GM19397 (cell line): Measurements from ENCODE around the gene A4GNT.
"Not testable (repeated sequence)": the region's sequence is repeated elsewhere in the genome, so short reads cannot be mapped to it uniquely, and the experiment has no call there.

Source experiments
- ATAC-seq: cut with Tn5 transposase; IDR thresholded peaks from one replicate; pipeline ENCODE4 v1.9.1; 2021; ENCODE audit warnings: mild to moderate bottlenecking, moderate library complexity; ENCODE audit not compliant: unreplicated experiment

Gene A4GNT

GRCh38 chr3:138119423-138119766, 12.8 kb downstream of the A4GNT start:
- no peak for ATAC-seq

- ATAC-seq, result no peak
Observed at GRCh38 chr3:138118612-138119422, 13.4 kb downstream of the A4GNT start.

GRCh38 chr3:138114988-138115971, 16.9 kb downstream of the A4GNT start, which contains the start of gene DZIP1L:
TSS of gene DZIP1L (minus strand) at chr3:138115608. CDS start at chr3:138103971, 11,637 bp downstream.
- peak; percentile 78 for ATAC-seq

GRCh38 chr3:138114431-138114918, 17.7 kb downstream of the A4GNT start:
- ATAC-seq, result no peak

GRCh38 chr3:138113326-138113725, 18.9 kb downstream of the A4GNT start:
- no peak for ATAC-seq

GRCh38 chr3:138112362-138112761, 19.8 kb downstream of the A4GNT start:
- no peak for ATAC-seq

GRCh38 chr3:138105598-138105997, 26.6 kb downstream of the A4GNT start:
- ATAC-seq, result no peak

- ATAC-seq, result no peak
Observed at GRCh38 chr3:138103466-138103865, 28.7 kb downstream of the A4GNT start.

GRCh38 chr3:138101351-138101940, 30.7 kb downstream of the A4GNT start:
- ATAC-seq, result not testable (repeated sequence)

GRCh38 chr3:138099417-138099816, 32.8 kb downstream of the A4GNT start:
- ATAC-seq, result no peak

GRCh38 chr3:138097192-138098172, 34.7 kb downstream of the A4GNT start:
- ATAC-seq, result no peak

GRCh38 chr3:138093721-138094120, 38.5 kb downstream of the A4GNT start:
- ATAC-seq, result no peak

GRCh38 chr3:138092023-138092422, 40.2 kb downstream of the A4GNT start:
- ATAC-seq, result no peak

GRCh38 chr3:138089091-138089490, 43.1 kb downstream of the A4GNT start:
- ATAC-seq, result no peak

GRCh38 chr3:138085745-138086144, 46.4 kb downstream of the A4GNT start:
- ATAC-seq, result not testable (repeated sequence)

- no peak for ATAC-seq
Observed at GRCh38 chr3:138084196-138084595, 48.0 kb downstream of the A4GNT start.

GRCh38 chr3:138082992-138083386, 49.2 kb downstream of the A4GNT start:
- ATAC-seq, result no peak

- no peak for ATAC-seq
Observed at GRCh38 chr3:138082085-138082991, 49.9 kb downstream of the A4GNT start.
